Prostate gland (tissue), 2 donors: ENCODE data around the gene DDX51.

Experiments used
- POLR2A ChIP-seq: fragments of 450-650 bp; IDR thresholded peaks from one replicate; pipeline ENCODE4 v1.6.1; 2016; ENCODE audit warnings: antibody characterized with exemption, mild to moderate bottlenecking
- TF ChIP-seq, protein P1 (sequence below), 4 experiments: fragments of 200-600 bp in 2 of 4; fragments of 450-650 bp in 2 of 4; sonication (generic) in 2 of 4; IDR thresholded peaks; 1 replicate in 3 of 4; 2 replicates in 1 of 4; pipeline ENCODE4 v1.5.1; 2016 to 2019; ENCODE audit warnings: antibody characterized with exemption in 4 of 4, mild to moderate bottlenecking in 2 of 4, moderate library complexity in 2 of 4

DNA sequence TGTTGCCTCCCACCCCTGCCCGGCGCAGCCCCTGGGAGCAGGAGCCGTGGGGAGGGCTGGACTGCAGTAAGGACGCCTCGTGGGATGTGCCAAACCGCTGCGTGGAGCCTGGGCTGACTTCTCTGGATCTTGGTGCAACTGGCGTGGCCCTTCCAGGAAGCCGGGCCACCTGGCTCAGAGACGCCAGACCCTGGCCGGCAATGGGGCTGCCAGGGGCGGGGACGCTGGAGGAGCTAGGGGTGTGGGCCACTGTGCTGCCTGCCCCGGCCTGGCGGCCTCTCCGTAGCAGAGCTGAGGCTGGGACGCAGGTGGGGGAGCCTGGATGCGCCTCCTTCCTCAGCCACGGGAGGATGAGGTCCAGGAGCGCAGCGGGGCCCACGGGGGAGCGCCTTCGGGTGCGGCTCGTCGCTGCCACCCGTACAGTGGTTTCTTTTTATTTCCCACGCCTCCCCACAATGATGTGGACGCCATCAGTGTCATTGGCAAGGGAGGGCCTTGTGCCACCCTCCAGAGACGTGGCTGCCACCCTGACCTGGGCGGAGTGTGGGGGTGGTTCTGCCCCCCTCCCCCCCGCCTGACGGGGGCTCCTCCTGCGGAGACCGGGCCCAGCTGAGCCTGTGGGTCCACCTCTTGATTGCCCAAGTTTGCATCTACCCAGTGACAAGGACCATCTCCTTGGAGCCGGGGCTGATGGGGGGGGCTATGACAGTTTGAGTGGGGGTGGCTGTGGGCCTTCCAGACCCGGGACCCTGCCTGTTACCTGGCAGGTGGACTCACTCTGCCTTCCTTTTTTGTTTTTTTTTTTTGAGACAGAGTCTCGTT is 11.3 kb downstream of the DDX51 start:
- TF ChIP-seq, protein P1, sequence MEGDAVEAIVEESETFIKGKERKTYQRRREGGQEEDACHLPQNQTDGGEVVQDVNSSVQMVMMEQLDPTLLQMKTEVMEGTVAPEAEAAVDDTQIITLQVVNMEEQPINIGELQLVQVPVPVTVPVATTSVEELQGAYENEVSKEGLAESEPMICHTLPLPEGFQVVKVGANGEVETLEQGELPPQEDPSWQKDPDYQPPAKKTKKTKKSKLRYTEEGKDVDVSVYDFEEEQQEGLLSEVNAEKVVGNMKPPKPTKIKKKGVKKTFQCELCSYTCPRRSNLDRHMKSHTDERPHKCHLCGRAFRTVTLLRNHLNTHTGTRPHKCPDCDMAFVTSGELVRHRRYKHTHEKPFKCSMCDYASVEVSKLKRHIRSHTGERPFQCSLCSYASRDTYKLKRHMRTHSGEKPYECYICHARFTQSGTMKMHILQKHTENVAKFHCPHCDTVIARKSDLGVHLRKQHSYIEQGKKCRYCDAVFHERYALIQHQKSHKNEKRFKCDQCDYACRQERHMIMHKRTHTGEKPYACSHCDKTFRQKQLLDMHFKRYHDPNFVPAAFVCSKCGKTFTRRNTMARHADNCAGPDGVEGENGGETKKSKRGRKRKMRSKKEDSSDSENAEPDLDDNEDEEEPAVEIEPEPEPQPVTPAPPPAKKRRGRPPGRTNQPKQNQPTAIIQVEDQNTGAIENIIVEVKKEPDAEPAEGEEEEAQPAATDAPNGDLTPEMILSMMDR (IDR thresholded peaks at IDR 0.05): no peak
- no peak for TF ChIP-seq POLR2A
